Gastrocnemius medialis (tissue), 4 donors: ENCODE measurements around the gene NSL1.

Experiments used
- POLR2A ChIP-seq, 2 donors: fragments of 450-650 bp; IDR thresholded peaks; one replicate each; pipeline ENCODE4 v1.6.1; 2017; ENCODE audit warnings: antibody characterized with exemption in 2 of 2, mild to moderate bottlenecking in 2 of 2, moderate library complexity in 2 of 2
- TF ChIP-seq, protein P1 (sequence below), 5 experiments: fragments of 450-650 bp in 3 of 5; fragments of 200-600 bp in 2 of 5; sonication (generic) in 2 of 5; IDR thresholded peaks in 4 of 5; conservative IDR thresholded peaks in 1 of 5; 1 replicate in 4 of 5; 2 replicates in 1 of 5; pipeline ENCODE4 v1.5.1; 2016 to 2019; ENCODE audit warnings: antibody characterized with exemption in 5 of 5, mild to moderate bottlenecking in 3 of 5, moderate library complexity in 3 of 5

- TF ChIP-seq, protein P1, sequence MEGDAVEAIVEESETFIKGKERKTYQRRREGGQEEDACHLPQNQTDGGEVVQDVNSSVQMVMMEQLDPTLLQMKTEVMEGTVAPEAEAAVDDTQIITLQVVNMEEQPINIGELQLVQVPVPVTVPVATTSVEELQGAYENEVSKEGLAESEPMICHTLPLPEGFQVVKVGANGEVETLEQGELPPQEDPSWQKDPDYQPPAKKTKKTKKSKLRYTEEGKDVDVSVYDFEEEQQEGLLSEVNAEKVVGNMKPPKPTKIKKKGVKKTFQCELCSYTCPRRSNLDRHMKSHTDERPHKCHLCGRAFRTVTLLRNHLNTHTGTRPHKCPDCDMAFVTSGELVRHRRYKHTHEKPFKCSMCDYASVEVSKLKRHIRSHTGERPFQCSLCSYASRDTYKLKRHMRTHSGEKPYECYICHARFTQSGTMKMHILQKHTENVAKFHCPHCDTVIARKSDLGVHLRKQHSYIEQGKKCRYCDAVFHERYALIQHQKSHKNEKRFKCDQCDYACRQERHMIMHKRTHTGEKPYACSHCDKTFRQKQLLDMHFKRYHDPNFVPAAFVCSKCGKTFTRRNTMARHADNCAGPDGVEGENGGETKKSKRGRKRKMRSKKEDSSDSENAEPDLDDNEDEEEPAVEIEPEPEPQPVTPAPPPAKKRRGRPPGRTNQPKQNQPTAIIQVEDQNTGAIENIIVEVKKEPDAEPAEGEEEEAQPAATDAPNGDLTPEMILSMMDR (IDR thresholded peaks at IDR 0.05 in 4 of 5, conservative IDR thresholded peaks at IDR 0.05 in 1 of 5), result no peak
- no peak for TF ChIP-seq POLR2A (IDR thresholded peaks at IDR 0.05)
Measured at GRCh38 chr1:212677136-212677535, 114.4 kb downstream of the NSL1 start.
